WI38 (cell line): ENCODE data around the gene CHRDL1.
"Not testable (repeated sequence)": the region's sequence is repeated elsewhere in the genome, so short reads cannot be mapped to it uniquely, and the experiment has no call there.

Source experiments
- H3K4me3 ChIP-seq: 2 replicates; pipeline ENCODE4 v1.5.1; 2011; ENCODE audit warnings: low read depth, mild to moderate bottlenecking, control low read depth, low read length
- CTCF ChIP-seq: IDR thresholded peaks from 2 replicates; pipeline ENCODE4 v1.5.1; 2012; ENCODE audit warnings: low read depth, mild to moderate bottlenecking, control low read depth, low read length

The CHRDL1 gene

GRCh38 chrX:110667706-110668105 is 127.9 kb downstream of the CHRDL1 start:
- H3K4me3 ChIP-seq = no peak overlapping the region
- no peak for TF ChIP-seq CTCF

- TF ChIP-seq CTCF = no peak; the same call in 1 of the 2 replicates
- no peak overlapping the region for H3K4me3 ChIP-seq
Measured at GRCh38 chrX:110665223-110666002, 130.2 kb downstream of the CHRDL1 start.

DNA sequence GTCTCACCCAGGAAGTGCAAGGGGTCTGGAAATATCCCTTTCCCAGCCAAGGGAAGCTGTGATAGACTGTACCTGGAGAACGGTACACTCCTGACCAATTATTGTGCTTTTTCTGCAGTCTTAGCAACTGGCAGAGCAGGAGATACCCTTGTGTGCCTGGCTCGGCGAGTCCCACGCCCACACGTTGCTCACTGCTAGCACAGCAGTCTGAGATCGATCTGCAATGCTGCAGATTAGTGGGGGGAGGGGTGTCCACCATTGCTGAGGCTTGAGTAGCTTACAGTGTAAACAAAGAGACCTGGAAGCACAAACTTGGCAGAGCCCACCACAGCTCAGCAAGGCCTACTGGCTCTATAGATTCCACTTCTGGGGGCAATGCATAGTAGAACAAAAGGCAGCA is 138.5 kb downstream of the CHRDL1 start:
- TF ChIP-seq CTCF = no peak
- no peak overlapping the region for H3K4me3 ChIP-seq

DNA sequence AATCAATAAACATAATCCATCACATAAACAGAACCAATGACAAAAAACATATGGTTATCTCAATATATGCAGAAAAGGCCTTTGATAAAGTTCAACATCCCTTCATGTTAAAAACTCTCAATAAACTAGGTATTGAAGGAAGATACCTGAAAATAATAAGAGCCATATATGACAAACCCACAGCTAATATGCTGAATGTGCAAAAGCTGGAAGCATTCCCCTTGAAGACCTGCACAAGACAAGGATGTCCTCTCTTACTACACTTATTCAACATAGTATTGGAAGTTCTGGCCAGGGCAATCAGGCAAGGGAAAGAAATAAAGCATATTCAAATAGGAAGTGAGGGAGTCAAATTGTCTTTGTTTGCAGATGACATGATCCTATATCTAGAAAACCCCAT is 141.3 kb downstream of the CHRDL1 start:
- H3K4me3 ChIP-seq = not testable (repeated sequence)

DNA sequence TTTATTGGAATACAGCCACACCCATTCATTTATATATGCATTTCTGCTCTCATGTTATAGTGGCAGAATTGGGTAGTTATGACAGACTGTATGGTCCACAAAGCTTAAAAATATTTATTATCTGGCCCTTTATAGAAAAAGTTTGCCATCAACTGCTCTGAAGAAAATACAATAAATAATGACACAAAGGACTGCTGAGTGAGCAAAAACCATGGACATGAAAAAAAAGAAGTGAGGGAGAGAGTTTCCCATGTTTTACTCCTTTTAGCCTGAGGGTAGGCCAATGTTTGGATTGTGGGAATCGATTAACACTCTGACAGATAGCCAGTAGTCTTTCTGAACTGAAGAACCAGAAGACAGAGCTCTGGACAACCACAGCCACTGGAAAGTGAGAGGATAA is 149.2 kb downstream of the CHRDL1 start:
- no peak overlapping the region for H3K4me3 ChIP-seq
- no peak for TF ChIP-seq CTCF
